Measurements from ENCODE around the gene BAIAP3.

DNA sequence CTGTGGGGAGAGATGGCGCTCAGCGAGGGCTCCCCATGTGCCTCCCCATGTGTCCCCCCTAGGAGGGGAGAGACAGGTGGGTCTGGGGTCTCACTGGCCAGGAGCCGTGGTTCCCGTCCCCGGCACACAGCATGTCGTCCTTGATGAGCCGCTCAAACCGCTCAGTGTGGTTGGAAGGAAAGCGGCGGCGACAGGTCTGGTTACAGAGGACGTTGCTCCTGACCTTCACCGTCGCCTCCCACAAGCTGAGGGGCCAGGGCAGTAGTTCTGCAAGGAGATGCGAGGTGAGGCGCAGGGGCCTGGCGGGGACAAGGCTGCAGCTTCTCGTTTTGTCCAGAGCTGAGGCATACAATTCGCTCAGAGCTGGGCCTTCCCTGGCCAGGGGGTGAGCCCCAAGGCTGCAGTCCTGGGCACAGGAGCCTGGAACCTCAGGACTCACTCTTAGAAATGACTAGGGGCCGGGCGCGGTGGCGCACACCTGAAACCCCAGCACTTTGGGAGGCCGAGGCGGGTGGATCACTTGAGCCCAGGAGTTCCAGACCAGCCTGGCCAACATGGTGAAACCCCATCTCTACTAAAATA, 46.8 kb upstream of the BAIAP3 start:
- TF ChIP-seq, protein P1, sequence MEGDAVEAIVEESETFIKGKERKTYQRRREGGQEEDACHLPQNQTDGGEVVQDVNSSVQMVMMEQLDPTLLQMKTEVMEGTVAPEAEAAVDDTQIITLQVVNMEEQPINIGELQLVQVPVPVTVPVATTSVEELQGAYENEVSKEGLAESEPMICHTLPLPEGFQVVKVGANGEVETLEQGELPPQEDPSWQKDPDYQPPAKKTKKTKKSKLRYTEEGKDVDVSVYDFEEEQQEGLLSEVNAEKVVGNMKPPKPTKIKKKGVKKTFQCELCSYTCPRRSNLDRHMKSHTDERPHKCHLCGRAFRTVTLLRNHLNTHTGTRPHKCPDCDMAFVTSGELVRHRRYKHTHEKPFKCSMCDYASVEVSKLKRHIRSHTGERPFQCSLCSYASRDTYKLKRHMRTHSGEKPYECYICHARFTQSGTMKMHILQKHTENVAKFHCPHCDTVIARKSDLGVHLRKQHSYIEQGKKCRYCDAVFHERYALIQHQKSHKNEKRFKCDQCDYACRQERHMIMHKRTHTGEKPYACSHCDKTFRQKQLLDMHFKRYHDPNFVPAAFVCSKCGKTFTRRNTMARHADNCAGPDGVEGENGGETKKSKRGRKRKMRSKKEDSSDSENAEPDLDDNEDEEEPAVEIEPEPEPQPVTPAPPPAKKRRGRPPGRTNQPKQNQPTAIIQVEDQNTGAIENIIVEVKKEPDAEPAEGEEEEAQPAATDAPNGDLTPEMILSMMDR (IDR thresholded peaks at IDR 0.05) = no peak
- TF ChIP-seq POLR2A (IDR thresholded peaks at IDR 0.05; ENCODE audit: low read depth) = no peak

All from esophagus muscularis mucosa (tissue), 3 donors.